SK-N-SH (cell line): ENCODE results near the gene BCAR3. TPM values are rescaled to one million over a fixed set of nuclear protein-coding genes. Genes with fewer than 3 reads are reported as not detected.

Source experiments
- CTCF ChIA-PET: fragments of 300-600, 350-600 bp; formaldehyde crosslinking; extraction: SDS; loops from one replicate; lab custom pipeline; 2021; lab: Yijun Ruan, JAX
- POLR2A ChIA-PET: fragments of 350-600 bp; sonication (Branson Sonifier 250); formaldehyde crosslinking; extraction: SDS; loops from one replicate; lab custom pipeline; 2020; ENCODE audit warnings: antibody characterized with exemption, inconsistent platforms; lab: Yijun Ruan, JAX
- DNase-seq: peaks from one replicate; pipeline ENCODE4 v3.0.0; 2012
- H2AFZ ChIP-seq: fragments of 200-600 bp; sonication (generic); 2 replicates; pipeline ENCODE4 v1.8.1; 2016; ENCODE audit warnings: antibody characterized with exemption, mild to moderate bottlenecking, low read depth
- H3F3A ChIP-seq: fragments of 200-600 bp; sonication (generic); replicated peaks from 2 replicates; pipeline ENCODE3; 2016; ENCODE audit warnings: antibody characterized with exemption, mild to moderate bottlenecking; ENCODE audit not compliant: insufficient read depth
- H3K27ac ChIP-seq, 2 experiments: fragments of 200-500 bp in 1 of 2; fragments of 200-600 bp in 1 of 2; sonication (Bioruptor generic) in 1 of 2; sonication (generic), shearing (Covaris generic) in 1 of 2; 2 replicates each; pipeline versions ENCODE4 v1.5.1 to v1.6.1; 2014 to 2016; ENCODE audit warnings: low read depth in 2 of 2, inconsistent platforms in 1 of 2, low read length in 1 of 2, mild to moderate bottlenecking in 1 of 2, mixed read lengths in 1 of 2
- H3K27me3 ChIP-seq: fragments of 200-600 bp; sonication (generic), shearing (Covaris generic); 2 replicates; pipeline ENCODE4 v1.6.1; 2016; ENCODE audit warnings: mixed run types; ENCODE audit not compliant: insufficient read depth
- H3K36me3 ChIP-seq, 2 experiments: fragments of 200-500 bp in 1 of 2; fragments of 200-600 bp in 1 of 2; sonication (Bioruptor generic) in 1 of 2; sonication (generic) in 1 of 2; replicated peaks in 1 of 2; 2 replicates each; pipeline versions ENCODE3 to v1.5.1; 2014 to 2016; ENCODE audit warnings: low read length in 1 of 2, mild to moderate bottlenecking in 1 of 2; ENCODE audit not compliant: insufficient read depth in 2 of 2, control insufficient read depth in 1 of 2
- H3K4me1 ChIP-seq, 2 experiments: fragments of 200-500 bp in 1 of 2; fragments of 200-600 bp in 1 of 2; sonication (Bioruptor generic) in 1 of 2; sonication (generic), shearing (Covaris generic) in 1 of 2; 2 replicates each; pipeline versions ENCODE4 v1.5.1 to v1.6.1; 2014 to 2016; ENCODE audit warnings: low read depth in 1 of 2, low read length in 1 of 2, mixed run types in 1 of 2; ENCODE audit not compliant: insufficient read depth in 2 of 2, control insufficient read depth in 1 of 2
- H3K4me2 ChIP-seq: fragments of 200-600 bp; sonication (generic), shearing (Covaris generic); 2 replicates; pipeline ENCODE4 v1.6.1; 2017; ENCODE audit warnings: mixed run types
- H3K4me3 ChIP-seq, 2 experiments: fragments of 200-500 bp in 1 of 2; fragments of 200-600 bp in 1 of 2; sonication (Bioruptor generic) in 1 of 2; sonication (generic), shearing (Covaris generic) in 1 of 2; 2 replicates each; pipeline versions ENCODE4 v1.5.1 to v1.8.1; 2014 to 2016; ENCODE audit warnings: low read depth in 2 of 2, inconsistent platforms in 1 of 2, low read length in 1 of 2, mild to moderate bottlenecking in 1 of 2, mixed read lengths in 1 of 2, moderate library complexity in 1 of 2
- H3K79me2 ChIP-seq: fragments of 200-600 bp; sonication (generic); 2 replicates; pipeline ENCODE4 v1.8.1; 2017; ENCODE audit warnings: mild to moderate bottlenecking; ENCODE audit not compliant: insufficient read depth
- H3K9ac ChIP-seq: fragments of 200-600 bp; sonication (generic); 2 replicates; pipeline ENCODE4 v1.6.1; 2017; ENCODE audit warnings: mixed run types
- H3K9me2 ChIP-seq: fragments of 200-600 bp; sonication (generic); 2 replicates; pipeline ENCODE4 v1.6.1; 2017; ENCODE audit warnings: mixed run types
- H3K9me3 ChIP-seq: fragments of 200-600 bp; sonication (generic); 2 replicates; pipeline ENCODE4 v1.6.1; 2017; ENCODE audit warnings: mixed run types, mild to moderate bottlenecking, moderate library complexity
- H4K20me1 ChIP-seq: fragments of 200-600 bp; sonication (generic); 2 replicates; pipeline ENCODE4 v1.6.1; 2017; ENCODE audit warnings: mild to moderate bottlenecking, mixed run types; ENCODE audit not compliant: insufficient read depth
- FOSL2 ChIP-seq: IDR thresholded peaks from 2 replicates; pipeline ENCODE4 v1.4.0; 2012; ENCODE audit warnings: low read depth, mild to moderate bottlenecking, moderate library complexity, borderline replicate concordance
- GABPA ChIP-seq: IDR thresholded peaks from 2 replicates; pipeline ENCODE4 v1.4.0; 2012; ENCODE audit warnings: low read depth, mild to moderate bottlenecking
- GATA2 ChIP-seq: sonication (generic); formaldehyde crosslinking; IDR thresholded peaks from 2 replicates; pipeline ENCODE4 v1.5.0; 2020; ENCODE audit warnings: mild to moderate bottlenecking, missing genetic modification reagents
- NFIC ChIP-seq: IDR thresholded peaks from 2 replicates; pipeline ENCODE4 v1.4.0; 2012; ENCODE audit warnings: borderline replicate concordance
- NRF1 ChIP-seq: IDR thresholded peaks from 2 replicates; pipeline ENCODE4 v1.6.1; 2012; ENCODE audit warnings: low read depth, mild to moderate bottlenecking, low read length
- POLR2AphosphoS5 ChIP-seq: IDR thresholded peaks from 2 replicates; pipeline ENCODE4 v1.6.1; 2012; ENCODE audit warnings: low read depth, low read length
- SIN3A ChIP-seq: IDR thresholded peaks from 2 replicates; pipeline ENCODE4 v1.6.1; 2012; ENCODE audit warnings: low read depth, mild to moderate bottlenecking, low read length, moderate library complexity, borderline replicate concordance
- TAF1 ChIP-seq: IDR thresholded peaks from 2 replicates; pipeline ENCODE4 v1.6.1; 2012; ENCODE audit warnings: low read depth, mild to moderate bottlenecking, low read length, moderate library complexity, borderline replicate concordance
- WGBS: methylation state at CpG from one replicate; pipeline ENCODE4 v1.1.6; 2017; ENCODE audit warnings: low lambda C conversion rate; 5-methylcytosine and 5-hydroxymethylcytosine counted together
- polyA plus RNA-seq, 3 experiments: library from polyadenylated mRNA; depleted of rRNA; stranded (reverse); fragments of >200 nt; gene quantifications; 2 replicates each; pipeline ENCODE4 v1.2.3, GENCODE V29; 2012
- TF ChIP-seq, protein P1 (sequence below): IDR thresholded peaks from 2 replicates; pipeline ENCODE4 v1.4.0; 2012; ENCODE audit warnings: low read depth
- TF ChIP-seq, protein P2 (sequence below): IDR thresholded peaks from 2 replicates; pipeline ENCODE4; 2012
- TF ChIP-seq, protein P3 (sequence below): IDR thresholded peaks from 2 replicates; pipeline ENCODE4 v1.4.0; 2012; ENCODE audit warnings: low read depth, borderline replicate concordance
- TF ChIP-seq, protein P4 (sequence below): fragments of 200-600 bp; sonication (generic); IDR thresholded peaks from 2 replicates; pipeline ENCODE4 v1.6.1; 2017; ENCODE audit warnings: antibody characterized with exemption, mild to moderate bottlenecking, moderate library complexity

The BCAR3 gene
- polyA plus RNA-seq, 1 of the 3 experiments (the other 2 are of a cell fraction) = 58.4 TPM

DNA sequence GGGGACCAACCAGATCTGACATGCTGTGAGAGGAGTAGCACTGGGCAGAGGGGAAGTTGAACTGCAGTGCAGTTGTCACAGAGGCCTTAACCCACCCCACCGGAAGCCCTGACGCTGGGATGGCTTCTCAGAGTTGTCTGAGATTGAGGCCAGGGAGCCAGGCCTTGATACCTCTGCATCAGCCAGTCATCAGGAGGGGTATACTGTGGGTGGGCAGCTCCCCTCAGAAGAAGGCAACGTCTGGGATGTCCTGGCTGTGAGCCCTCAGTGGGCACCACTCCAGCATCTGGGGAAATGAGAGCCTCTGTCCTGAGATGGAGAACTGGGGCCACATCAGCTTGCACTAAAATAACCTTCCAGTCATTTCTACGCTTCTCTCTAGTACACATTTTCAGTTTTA lies 47.9 kb upstream of the BCAR3 start:
- 74% methylated on average over 4 of the region's 4 CpGs for WGBS
- DNase-seq = no peak
- H3K27me3 ChIP-seq = no peaks in the 10 kb centered on the region
- no peaks in the 10 kb centered on the region for H3K36me3 ChIP-seq
- no peaks in the 10 kb centered on the region for H3K9me2 ChIP-seq
- H3K79me2 ChIP-seq = no peaks in the 10 kb centered on the region
- no peak overlapping the region for H2AFZ ChIP-seq
- H3K9me3 ChIP-seq = no peaks in the 10 kb centered on the region
- POLR2A ChIA-PET = no interaction called here
- TF ChIP-seq GABPA (no peak), FOSL2 (no peak), TAF1 (no peak), POLR2AphosphoS5 (no peak), GATA2 (CRISPR knock-in tag) (no peak), SIN3A (no peak), NFIC (no peak), NRF1 (no peak)
- TF ChIP-seq, protein P1, sequence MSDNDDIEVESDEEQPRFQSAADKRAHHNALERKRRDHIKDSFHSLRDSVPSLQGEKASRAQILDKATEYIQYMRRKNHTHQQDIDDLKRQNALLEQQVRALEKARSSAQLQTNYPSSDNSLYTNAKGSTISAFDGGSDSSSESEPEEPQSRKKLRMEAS = no peak
- TF ChIP-seq, protein P2, sequence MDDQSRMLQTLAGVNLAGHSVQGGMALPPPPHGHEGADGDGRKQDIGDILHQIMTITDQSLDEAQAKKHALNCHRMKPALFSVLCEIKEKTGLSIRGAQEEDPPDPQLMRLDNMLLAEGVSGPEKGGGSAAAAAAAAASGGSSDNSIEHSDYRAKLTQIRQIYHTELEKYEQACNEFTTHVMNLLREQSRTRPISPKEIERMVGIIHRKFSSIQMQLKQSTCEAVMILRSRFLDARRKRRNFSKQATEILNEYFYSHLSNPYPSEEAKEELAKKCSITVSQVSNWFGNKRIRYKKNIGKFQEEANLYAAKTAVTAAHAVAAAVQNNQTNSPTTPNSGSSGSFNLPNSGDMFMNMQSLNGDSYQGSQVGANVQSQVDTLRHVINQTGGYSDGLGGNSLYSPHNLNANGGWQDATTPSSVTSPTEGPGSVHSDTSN = no peak
- TF ChIP-seq, protein P3, sequence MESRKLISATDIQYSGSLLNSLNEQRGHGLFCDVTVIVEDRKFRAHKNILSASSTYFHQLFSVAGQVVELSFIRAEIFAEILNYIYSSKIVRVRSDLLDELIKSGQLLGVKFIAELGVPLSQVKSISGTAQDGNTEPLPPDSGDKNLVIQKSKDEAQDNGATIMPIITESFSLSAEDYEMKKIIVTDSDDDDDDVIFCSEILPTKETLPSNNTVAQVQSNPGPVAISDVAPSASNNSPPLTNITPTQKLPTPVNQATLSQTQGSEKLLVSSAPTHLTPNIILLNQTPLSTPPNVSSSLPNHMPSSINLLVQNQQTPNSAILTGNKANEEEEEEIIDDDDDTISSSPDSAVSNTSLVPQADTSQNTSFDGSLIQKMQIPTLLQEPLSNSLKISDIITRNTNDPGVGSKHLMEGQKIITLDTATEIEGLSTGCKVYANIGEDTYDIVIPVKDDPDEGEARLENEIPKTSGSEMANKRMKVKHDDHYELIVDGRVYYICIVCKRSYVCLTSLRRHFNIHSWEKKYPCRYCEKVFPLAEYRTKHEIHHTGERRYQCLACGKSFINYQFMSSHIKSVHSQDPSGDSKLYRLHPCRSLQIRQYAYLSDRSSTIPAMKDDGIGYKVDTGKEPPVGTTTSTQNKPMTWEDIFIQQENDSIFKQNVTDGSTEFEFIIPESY = no peak
- TF ChIP-seq, protein P4, sequence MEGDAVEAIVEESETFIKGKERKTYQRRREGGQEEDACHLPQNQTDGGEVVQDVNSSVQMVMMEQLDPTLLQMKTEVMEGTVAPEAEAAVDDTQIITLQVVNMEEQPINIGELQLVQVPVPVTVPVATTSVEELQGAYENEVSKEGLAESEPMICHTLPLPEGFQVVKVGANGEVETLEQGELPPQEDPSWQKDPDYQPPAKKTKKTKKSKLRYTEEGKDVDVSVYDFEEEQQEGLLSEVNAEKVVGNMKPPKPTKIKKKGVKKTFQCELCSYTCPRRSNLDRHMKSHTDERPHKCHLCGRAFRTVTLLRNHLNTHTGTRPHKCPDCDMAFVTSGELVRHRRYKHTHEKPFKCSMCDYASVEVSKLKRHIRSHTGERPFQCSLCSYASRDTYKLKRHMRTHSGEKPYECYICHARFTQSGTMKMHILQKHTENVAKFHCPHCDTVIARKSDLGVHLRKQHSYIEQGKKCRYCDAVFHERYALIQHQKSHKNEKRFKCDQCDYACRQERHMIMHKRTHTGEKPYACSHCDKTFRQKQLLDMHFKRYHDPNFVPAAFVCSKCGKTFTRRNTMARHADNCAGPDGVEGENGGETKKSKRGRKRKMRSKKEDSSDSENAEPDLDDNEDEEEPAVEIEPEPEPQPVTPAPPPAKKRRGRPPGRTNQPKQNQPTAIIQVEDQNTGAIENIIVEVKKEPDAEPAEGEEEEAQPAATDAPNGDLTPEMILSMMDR = no peak
- TF ChIP-seq, all 33 proteins: peak for 0
- Histone ChIP-seq H3K4me2 (no peak overlapping the region), H3K27ac (no peak overlapping the region), H3K9ac (no peak overlapping the region), H3K4me3 (no peak overlapping the region), H3K4me1 (peaks cover under 1 to 2% of the 10 kb centered on the region in 2 experiments; a peak in 1 of 4 replicates), H4K20me1 (no peaks in the 10 kb centered on the region), H3F3A (peaks cover 3% of the 10 kb centered on the region)
- CTCF ChIA-PET = no interaction called here
